ENCODE data around the gene ADGRG6. TPM values are rescaled to one million over a fixed set of nuclear protein-coding genes. Genes with fewer than 3 reads are reported as not detected.
"Not testable (repeated sequence)": the region's sequence is repeated elsewhere in the genome, so short reads cannot be mapped to it uniquely, and the experiment has no call there.

ADGRG6 gene
- total RNA-seq, 2 experiments from 2014 or later: 0.26 to 0.43 TPM

DNA sequence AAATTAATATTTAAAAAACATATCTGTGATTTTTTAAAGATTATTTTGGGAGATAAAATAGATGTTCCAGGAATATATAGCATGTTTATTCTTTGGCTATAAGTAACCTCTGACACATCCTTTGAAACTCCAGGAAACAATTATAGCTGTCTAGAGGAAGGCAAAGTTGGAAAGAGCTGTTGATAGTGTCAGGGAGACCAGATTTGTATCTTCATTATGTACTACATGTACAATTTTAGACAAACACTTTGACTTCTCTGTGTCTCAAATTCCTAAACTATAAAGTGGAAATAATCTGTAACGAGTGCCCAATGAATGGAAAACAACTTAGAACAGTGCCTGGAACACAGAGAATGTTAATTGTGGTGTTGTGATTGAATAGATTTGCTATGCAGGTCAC, 25.6 kb upstream of the ADGRG6 start:
- H3K4me3 Mint-ChIP-seq: no peak overlapping the region
- peaks cover 4% of the 10 kb centered on the region for H3K27me3 Mint-ChIP-seq
- ChIA-PET CTCF (interaction anchor here (1.2 kb wide), 1 partner anchor 69 kb away, joined by 3 read pairs; no protein-coding TSS in a partner anchor), POLR2A (no interaction called here)
- intact Hi-C loops (cut with DNase I, micrococcal nuclease): no loop called here
- no peak overlapping the region for H3K27ac Mint-ChIP-seq
- DNase-seq (no peak), ATAC-seq (no peak)
- peaks cover 3% of the 10 kb centered on the region for H3K9me3 Mint-ChIP-seq (ENCODE audit: low read depth)
- no peaks in the 10 kb centered on the region for H3K4me1 Mint-ChIP-seq
- no peaks in the 10 kb centered on the region for H3K36me3 Mint-ChIP-seq (ENCODE audit: low read depth)

DNA sequence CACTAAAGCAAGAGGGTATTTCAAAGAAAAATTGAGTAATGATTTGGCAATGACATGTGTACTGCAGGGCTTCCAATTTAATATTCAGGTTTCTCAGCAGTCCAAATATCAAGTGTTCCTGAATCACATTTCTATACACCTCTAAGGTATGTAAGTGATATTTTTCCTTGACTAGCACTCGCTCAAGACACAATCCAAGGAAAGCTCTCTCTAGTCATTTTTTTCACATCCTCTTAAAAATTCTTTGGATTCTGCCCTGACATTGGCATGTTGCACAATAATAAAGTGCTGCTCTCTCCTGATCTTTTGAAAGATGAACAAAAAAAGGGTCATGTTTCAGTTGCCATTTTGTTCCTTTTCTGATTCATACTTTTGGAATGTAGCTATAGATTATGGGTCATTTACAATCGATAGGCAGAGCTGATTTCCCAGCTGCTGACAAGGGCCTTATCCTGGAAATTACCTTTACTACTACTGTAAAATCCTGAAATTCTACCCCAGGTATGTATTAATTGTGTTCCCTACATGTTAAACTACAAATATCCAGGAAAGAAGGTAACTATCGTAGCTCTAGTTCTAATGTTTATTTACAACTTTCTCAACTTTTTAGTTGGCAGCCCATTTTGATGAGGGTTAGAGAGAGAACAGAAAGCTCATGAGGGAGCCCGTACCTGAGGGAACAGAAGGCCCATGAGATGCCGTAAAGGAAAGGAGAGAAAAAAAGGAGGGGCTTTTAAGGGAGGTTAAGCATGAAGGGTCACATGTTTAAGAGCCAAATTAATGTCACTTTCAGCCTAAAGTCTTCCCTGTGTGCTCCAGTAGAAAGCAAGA, 22.2 kb upstream of the ADGRG6 start:
- POLR2A ChIA-PET: no interaction called here
- no peaks in the 10 kb centered on the region for H3K36me3 Mint-ChIP-seq (ENCODE audit: low read depth)
- H3K4me1 Mint-ChIP-seq: no peaks in the 10 kb centered on the region
- ATAC-seq (no peak), DNase-seq (no peak)
- intact Hi-C loops (cut with DNase I, micrococcal nuclease): no loop called here
- no peak overlapping the region for H3K27ac Mint-ChIP-seq
- H3K4me3 Mint-ChIP-seq: no peak overlapping the region
- H3K9me3 Mint-ChIP-seq (ENCODE audit: low read depth): peaks cover 6% of the 10 kb centered on the region
- CTCF ChIA-PET: interaction anchor here (0.7 to 1.5 kb wide), 4 partner anchors 9 to 82 kb away, joined by 3 to 8 read pairs (median 4); no protein-coding TSS in a partner anchor
- peaks cover 2% of the 10 kb centered on the region for H3K27me3 Mint-ChIP-seq

DNA sequence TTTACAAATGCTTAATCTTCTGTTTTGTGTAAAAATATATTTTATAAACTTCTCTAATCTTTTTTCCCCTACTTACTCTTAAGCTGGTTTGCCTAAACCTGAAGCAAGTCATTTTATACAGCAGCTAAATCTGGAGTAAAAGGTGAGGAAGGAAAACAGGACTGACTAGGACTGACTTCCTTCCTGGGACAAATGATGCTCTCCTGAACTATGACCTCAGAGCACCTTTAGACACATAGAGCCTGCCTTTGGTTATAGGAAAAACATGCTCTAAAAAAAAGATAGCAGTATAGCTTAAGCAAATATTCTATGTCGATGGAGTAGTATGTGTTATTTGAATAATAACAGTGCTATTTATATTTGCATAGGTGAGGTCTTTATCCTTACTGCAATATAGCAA, 21.5 kb upstream of the ADGRG6 start:
- no peak for ATAC-seq

GRCh38 chr6:142280927-142281326, 20.9 kb upstream of the ADGRG6 start:
- peaks cover 6% of the 10 kb centered on the region for H3K9me3 Mint-ChIP-seq (ENCODE audit: low read depth)
- ATAC-seq (no peak), DNase-seq (no peak)
- H3K27me3 Mint-ChIP-seq: peaks cover 2% of the 10 kb centered on the region
- no peak overlapping the region for H3K4me3 Mint-ChIP-seq
- no peak overlapping the region for H3K27ac Mint-ChIP-seq
- no peaks in the 10 kb centered on the region for H3K4me1 Mint-ChIP-seq
- CTCF ChIA-PET: no interaction called here
- intact Hi-C loops (cut with DNase I, micrococcal nuclease): no loop called here
- H3K36me3 Mint-ChIP-seq (ENCODE audit: low read depth): no peaks in the 10 kb centered on the region
- POLR2A ChIA-PET: no interaction called here

More for the DNA sequence above, 21.5 kb upstream of the ADGRG6 start:
- H3K27me3 Mint-ChIP-seq: peaks cover 2% of the 10 kb centered on the region
- no peaks in the 10 kb centered on the region for H3K36me3 Mint-ChIP-seq (ENCODE audit: low read depth)
- no peaks in the 10 kb centered on the region for H3K4me1 Mint-ChIP-seq
- ChIA-PET CTCF (interaction anchor here (0.8 to 1.5 kb wide), 2 partner anchors 10 to 18 kb away, joined by 3 to 8 read pairs; no protein-coding TSS in a partner anchor), POLR2A (no interaction called here)
- H3K4me3 Mint-ChIP-seq: no peak overlapping the region
- DNase-seq: no peak
- peaks cover 6% of the 10 kb centered on the region for H3K9me3 Mint-ChIP-seq (ENCODE audit: low read depth)
- intact Hi-C loops (cut with DNase I, micrococcal nuclease): no loop called here
- no peak overlapping the region for H3K27ac Mint-ChIP-seq

DNA sequence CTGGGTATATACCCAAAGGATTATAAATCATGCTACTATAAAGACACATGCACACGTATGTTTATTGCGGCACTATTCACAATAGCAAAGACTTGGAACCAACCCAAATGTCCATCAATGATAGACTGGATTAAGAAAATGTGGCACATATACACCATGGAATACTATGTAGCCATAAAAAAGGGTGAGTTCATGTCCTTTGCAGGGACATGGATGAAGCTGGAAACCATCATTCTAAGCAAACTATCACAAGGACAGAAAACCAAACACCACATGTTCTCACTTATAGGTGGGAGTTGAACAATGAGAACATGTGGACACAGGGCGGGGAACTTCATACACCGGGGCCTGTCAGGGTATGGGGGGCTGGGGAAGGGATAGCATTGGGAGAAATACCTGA, 18.7 kb upstream of the ADGRG6 start:
- CTCF ChIA-PET; H3K27ac Mint-ChIP-seq; intact Hi-C loops (cut with DNase I, micrococcal nuclease); ATAC-seq; DNase-seq; H3K4me3 Mint-ChIP-seq; H3K9me3 Mint-ChIP-seq (ENCODE audit: low read depth); H3K36me3 Mint-ChIP-seq (ENCODE audit: low read depth); H3K27me3 Mint-ChIP-seq; POLR2A ChIA-PET; H3K4me1 Mint-ChIP-seq: not testable (repeated sequence)

- DNase-seq: no peak
- Mint-ChIP-seq H3K4me3 (no peak overlapping the region), H3K27me3 (no peaks in the 10 kb centered on the region), H3K36me3 (ENCODE audit: low read depth) (no peaks in the 10 kb centered on the region), H3K27ac (no peak overlapping the region), H3K9me3 (ENCODE audit: low read depth) (peaks cover 6% of the 10 kb centered on the region), H3K4me1 (no peaks in the 10 kb centered on the region)
- ChIA-PET POLR2A (no interaction called here), CTCF (no interaction called here)
- ATAC-seq: no peak
- intact Hi-C loops (cut with DNase I, micrococcal nuclease): no loop called here
Measured at GRCh38 chr6:142284419-142284818, 17.4 kb upstream of the ADGRG6 start.

GRCh38 chr6:142285235-142286087, 16.3 kb upstream of the ADGRG6 start:
- intact Hi-C loops (cut with DNase I, micrococcal nuclease): no loop called here
- Mint-ChIP-seq H3K36me3 (ENCODE audit: low read depth) (no peaks in the 10 kb centered on the region), H3K27ac (no peak overlapping the region), H3K4me1 (no peaks in the 10 kb centered on the region), H3K4me3 (no peak overlapping the region), H3K9me3 (ENCODE audit: low read depth) (peaks cover 6% of the 10 kb centered on the region), H3K27me3 (no peaks in the 10 kb centered on the region)
- CTCF ChIA-PET: interaction anchor here (1.6 kb wide), 1 partner anchor 15 kb away, joined by 5 read pairs; no protein-coding TSS in a partner anchor
- DNase-seq (no peak), ATAC-seq (no peak)
- POLR2A ChIA-PET: no interaction called here

DNA sequence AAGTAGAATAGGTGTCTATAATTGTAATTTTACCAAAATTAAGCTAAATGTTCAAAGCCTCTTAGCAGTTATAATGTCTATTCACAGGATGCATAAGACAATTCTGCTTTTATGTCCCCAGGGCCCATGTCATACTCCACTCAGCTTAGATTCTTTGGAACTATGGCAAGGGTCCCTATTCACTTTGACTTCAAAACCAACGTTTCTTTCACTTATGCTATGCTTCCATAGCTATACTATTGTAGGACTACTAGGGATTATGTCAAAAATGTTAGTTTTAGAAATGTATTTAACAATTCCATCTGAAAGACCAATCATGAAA, 15.8 kb upstream of the ADGRG6 start:
- POLR2A ChIA-PET: no interaction called here
- no peak overlapping the region for H3K4me3 Mint-ChIP-seq
- peaks cover 5% of the 10 kb centered on the region for H3K9me3 Mint-ChIP-seq (ENCODE audit: low read depth)
- ATAC-seq (no peak), DNase-seq (no peak)
- intact Hi-C loops (cut with DNase I, micrococcal nuclease): no loop called here
- H3K36me3 Mint-ChIP-seq (ENCODE audit: low read depth): no peaks in the 10 kb centered on the region
- no peak overlapping the region for H3K27ac Mint-ChIP-seq
- no peaks in the 10 kb centered on the region for H3K27me3 Mint-ChIP-seq
- no peaks in the 10 kb centered on the region for H3K4me1 Mint-ChIP-seq
- CTCF ChIA-PET: interaction anchor here (1.6 kb wide), 1 partner anchor 15 kb away, joined by 5 read pairs; no protein-coding TSS in a partner anchor

DNA sequence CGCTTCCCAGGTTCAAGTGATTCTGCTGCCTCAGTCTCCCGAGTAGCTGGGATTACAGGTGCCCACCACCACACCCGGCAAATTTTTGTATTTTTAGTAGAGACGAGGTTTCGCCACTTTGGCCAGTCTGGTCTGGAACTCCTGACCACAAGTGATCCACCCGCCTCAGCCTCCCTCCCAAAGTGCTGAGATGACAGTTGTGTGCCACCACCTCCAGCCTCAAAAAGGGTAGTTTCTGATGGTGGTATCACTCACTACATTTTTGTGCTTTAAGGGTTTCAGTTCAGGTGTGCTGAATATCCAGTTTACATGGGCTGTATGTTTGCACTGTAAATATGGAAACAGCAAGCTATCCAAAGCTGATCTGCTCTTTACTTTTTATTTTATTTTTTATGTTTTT, 12.1 kb upstream of the ADGRG6 start:
- Mint-ChIP-seq H3K4me3 (no peak overlapping the region), H3K27me3 (peaks cover 2% of the 10 kb centered on the region), H3K36me3 (ENCODE audit: low read depth) (no peaks in the 10 kb centered on the region), H3K27ac (no peak overlapping the region), H3K9me3 (ENCODE audit: low read depth) (no peaks in the 10 kb centered on the region), H3K4me1 (no peaks in the 10 kb centered on the region)
- intact Hi-C loops (cut with DNase I, micrococcal nuclease): no loop called here
- ChIA-PET POLR2A (no interaction called here), CTCF (interaction anchor here (0.6 to 2.1 kb wide), 2 partner anchors 10 to 811 kb away, joined by 4 to 8 read pairs; no protein-coding TSS in a partner anchor)
- DNase-seq: no peak
- ATAC-seq: no peak

DNA sequence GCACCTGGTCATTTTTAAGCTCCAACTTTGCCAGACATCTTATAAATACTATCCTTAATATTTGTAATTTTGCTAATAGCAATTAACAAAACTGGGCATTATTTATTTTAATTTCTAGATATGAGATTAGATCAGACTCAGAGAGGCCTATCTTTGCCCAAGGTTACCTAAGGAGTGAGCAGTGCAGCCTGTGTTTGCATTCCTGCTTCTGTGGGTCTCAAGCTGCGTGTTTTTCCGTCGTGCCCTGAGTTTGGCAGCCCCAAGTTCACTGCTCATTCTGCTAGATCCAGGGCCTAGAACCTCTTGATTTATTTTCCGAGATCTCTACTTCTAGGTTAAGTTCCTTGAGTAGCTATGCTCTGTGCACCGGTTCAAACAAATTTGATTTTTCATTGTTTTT, 11.0 kb upstream of the ADGRG6 start:
- ATAC-seq: no peak
- ChIA-PET POLR2A (no interaction called here), CTCF (interaction anchor here (0.8 to 2.1 kb wide), 4 partner anchors 9 to 58 kb away, joined by 3 to 8 read pairs (median 3); no protein-coding TSS in a partner anchor)
- intact Hi-C loops (cut with DNase I, micrococcal nuclease): no loop called here
- Mint-ChIP-seq H3K4me3 (no peak overlapping the region), H3K27ac (no peak overlapping the region), H3K9me3 (ENCODE audit: low read depth) (no peaks in the 10 kb centered on the region), H3K27me3 (peaks cover 4% of the 10 kb centered on the region), H3K4me1 (no peaks in the 10 kb centered on the region), H3K36me3 (ENCODE audit: low read depth) (no peaks in the 10 kb centered on the region)
- DNase-seq: no peak

- Mint-ChIP-seq H3K27ac (no peak overlapping the region), H3K4me3 (no peak overlapping the region), H3K9me3 (ENCODE audit: low read depth) (no peaks in the 10 kb centered on the region), H3K27me3 (peaks cover 4% of the 10 kb centered on the region), H3K4me1 (no peaks in the 10 kb centered on the region), H3K36me3 (ENCODE audit: low read depth) (no peaks in the 10 kb centered on the region)
- POLR2A ChIA-PET: no interaction called here
- intact Hi-C loops (cut with DNase I, micrococcal nuclease): no loop called here
- CTCF ChIA-PET: interaction anchor here (0.8 to 2.1 kb wide), 3 partner anchors 8 to 38 kb away, joined by 3 to 8 read pairs (median 3); no protein-coding TSS in a partner anchor
- DNase-seq: no peak
- no peak for ATAC-seq
Measured at GRCh38 chr6:142291512-142291911, 10.3 kb upstream of the ADGRG6 start.
